Adrenal gland (tissue), 12 donors: ENCODE results near the gene HCRT. TPM values are rescaled to one million over a fixed set of nuclear protein-coding genes. Genes with fewer than 3 reads are reported as not detected.
A peak's percentile ranks its signal among the peaks of the same experiment; 100 is the strongest.

Source experiments
- DNase-seq, 7 donors: peaks; one replicate each; pipeline ENCODE4 v3.0.0-alpha.2; 2019 to 2020
- H3K27ac ChIP-seq, 5 donors: fragments of 200-600 bp; sonication (generic) in 4 of 5; 1 replicate in 3 of 5; 2 replicates in 2 of 5; pipeline versions ENCODE4 v1.5.1 to v1.8.0; 2016 to 2020; ENCODE audit warnings: mild to moderate bottlenecking in 1 of 5
- H3K27me3 ChIP-seq: fragments of 200-600 bp; 2 replicates; pipeline ENCODE4 v1.8.0; 2021
- H3K36me3 ChIP-seq, 2 donors: fragments of 200-600 bp; replicated peaks in 1 of 2; 1 replicate in 1 of 2; 2 replicates in 1 of 2; pipeline versions ENCODE4 v1.5.1 to v1.8.0; 2018 to 2022
- H3K4me1 ChIP-seq, 2 donors: fragments of 200-600 bp; replicated peaks in 1 of 2; 1 replicate in 1 of 2; 2 replicates in 1 of 2; pipeline versions ENCODE4 v1.5.1 to v1.8.0; 2018 to 2021
- H3K4me3 ChIP-seq, 4 donors: fragments of 200-600 bp; sonication (generic) in 3 of 4; one replicate each; pipeline ENCODE4 v1.5.1; 2016 to 2018
- H3K9me3 ChIP-seq, 3 donors: fragments of 200-600 bp; sonication (generic) in 1 of 3; replicated peaks in 1 of 3; 1 replicate in 2 of 3; 2 replicates in 1 of 3; pipeline versions ENCODE4 v1.5.1 to v1.8.0; 2016 to 2021
- CTCF ChIP-seq, 6 experiments: fragments of 450-650 bp in 4 of 6; fragments of 200-600 bp in 2 of 6; sonication (generic) in 1 of 6; IDR thresholded peaks; 1 replicate in 5 of 6; 2 replicates in 1 of 6; pipeline versions ENCODE4 v1.5.1 to v1.8.0; 2016 to 2021; ENCODE audit warnings: antibody characterized with exemption in 6 of 6, mild to moderate bottlenecking in 2 of 6, moderate library complexity in 1 of 6
- POLR2A ChIP-seq, 2 donors: fragments of 450-650 bp; IDR thresholded peaks; one replicate each; pipeline ENCODE4 v1.6.1; 2017; ENCODE audit warnings: antibody characterized with exemption in 2 of 2, mild to moderate bottlenecking in 2 of 2, moderate library complexity in 1 of 2
- WGBS, 4 donors: extraction: QIAGEN DNeasy Blood & Tissue Kit in 2 of 4; methylation state at CpG; one replicate each; pipeline versions ENCODE4 v1.1.5 to v1.1.7; 2013 to 2017; 5-methylcytosine and 5-hydroxymethylcytosine counted together
- intact Hi-C, 2 donors: fragments of 100-400 bp; cut with DNase I; formaldehyde crosslinking; loops; one replicate each; pipeline versions ENCODE4 v1.14.1 to v1.15.0; 2022 to 2023
- polyA plus RNA-seq, 3 donors: library from polyadenylated mRNA; stranded (reverse); fragments of 200-250 nt in 2 of 3; fragments of 350-450 nt in 1 of 3; fragmentation: Illumina TruSeq in 1 of 3; extraction: RNeasy Lipid Tissue Mini Kit (QIAGEN cat#74804) in 1 of 3; gene quantifications; one replicate each; pipeline ENCODE4 v1.2.3, GENCODE V29; 2013 to 2014
- total RNA-seq, 9 donors: library from RNA; depleted of rRNA in 4 of 9; stranded (reverse); fragments of >200 nt in 4 of 9; fragments of 120-200 nt in 1 of 9; fragmentation: NEBNext Ultra II Directional in 1 of 9; extraction: Animal tissue kit (Norgen Biotek cat#: 25700) in 1 of 9; gene quantifications; one replicate each; pipeline versions ENCODE4 v1.1.0 to v1.2.4, GENCODE V29; 2013 to 2023
- donor health status: healthy with polysubstance abuse.
- donor health status: Bipolar disorder and iron deficiency.
- donor health status: DM: yes; HTN: yes; CAD: no.
- donor health status: DM: no; HTN: no; CAD: no.
- donor health status: DM: no; HTN: no; CAD: no.
- donor health status: DM: yes; HTN: yes; CAD: no.

Gene HCRT
- total and polyA plus RNA-seq, 12 donors = not detected

GRCh38 chr17:42166196-42166763 lies 19.0 kb downstream of the HCRT start:
- H3K27ac ChIP-seq = no peak overlapping the region
- no peak overlapping the region for H3K4me3 ChIP-seq
- TF ChIP-seq POLR2A (IDR thresholded peaks at IDR 0.05) = no peak
- TF ChIP-seq CTCF (IDR thresholded peaks at IDR 0.05) = no peak
- intact Hi-C loops = no loop called here
- no peaks in the 10 kb centered on the region for H3K27me3 ChIP-seq
- H3K36me3 ChIP-seq = no peaks in the 10 kb centered on the region
- H3K4me1 ChIP-seq = no peaks in the 10 kb centered on the region
- no peaks in the 10 kb centered on the region for H3K9me3 ChIP-seq
- DNase-seq = no peak
- 89 to 98% (median 91%) methylated on average over 13 to 19 of the region's 19 CpGs for WGBS, 4 donors

- H3K27ac ChIP-seq = no peak overlapping the region
- intact Hi-C loops = no loop called here
- no peaks in the 10 kb centered on the region for H3K4me1 ChIP-seq
- TF ChIP-seq POLR2A (IDR thresholded peaks at IDR 0.05) (no peak), CTCF (IDR thresholded peaks at IDR 0.05) (no peak)
- H3K9me3 ChIP-seq = no peaks in the 10 kb centered on the region
- no peak overlapping the region for H3K4me3 ChIP-seq
- WGBS, 4 donors = 86 to 95% (median 88%) methylated on average over 6 of the region's 6 CpGs
- no peaks in the 10 kb centered on the region for H3K36me3 ChIP-seq
- no peaks in the 10 kb centered on the region for H3K27me3 ChIP-seq
- DNase-seq = no peak
Measured at GRCh38 chr17:42165751-42166150, 19.5 kb downstream of the HCRT start.

GRCh38 chr17:42163696-42164407 lies 21.4 kb downstream of the HCRT start:
- DNase-seq = no peak
- no peaks in the 10 kb centered on the region for H3K36me3 ChIP-seq
- no peaks in the 10 kb centered on the region for H3K4me1 ChIP-seq
- no peak overlapping the region for H3K4me3 ChIP-seq
- H3K9me3 ChIP-seq = no peaks in the 10 kb centered on the region
- no peak overlapping the region for H3K27ac ChIP-seq
- 56 to 61% (median 59%) methylated on average over 18 to 22 of the region's 22 CpGs for WGBS, 4 donors
- H3K27me3 ChIP-seq = no peaks in the 10 kb centered on the region
- intact Hi-C loops = no loop called here
- TF ChIP-seq POLR2A (IDR thresholded peaks at IDR 0.05) (no peak), CTCF (IDR thresholded peaks at IDR 0.05) (no peak)

- Histone ChIP-seq H3K9me3 (no peaks in the 10 kb centered on the region), H3K27me3 (no peaks in the 10 kb centered on the region), H3K4me3 (no peak overlapping the region), H3K4me1 (no peaks in the 10 kb centered on the region), H3K36me3 (no peaks in the 10 kb centered on the region), H3K27ac (no peak overlapping the region)
- no peak for DNase-seq
- WGBS, 4 donors = 58 to 65% (median 63%) methylated on average over 8 of the region's 8 CpGs
- TF ChIP-seq POLR2A (IDR thresholded peaks at IDR 0.05) (no peak), CTCF (IDR thresholded peaks at IDR 0.05) (peak in 4 of 6 experiments; percentile 13 to 37 (median 28))
- intact Hi-C loops = no loop called here
Measured at GRCh38 chr17:42163113-42163512, 22.1 kb downstream of the HCRT start.
